ENCODE results near the gene AFAP1L2.

Gene AFAP1L2

GRCh38 chr10:114284346-114285071, 119.8 kb downstream of the AFAP1L2 start:
- no peak for DNase-seq

GRCh38 chr10:114283535-114284234, 120.6 kb downstream of the AFAP1L2 start:
- no peak for DNase-seq

- DNase-seq = no peak
Observed at GRCh38 chr10:114283091-114283490, 121.2 kb downstream of the AFAP1L2 start.

DNA sequence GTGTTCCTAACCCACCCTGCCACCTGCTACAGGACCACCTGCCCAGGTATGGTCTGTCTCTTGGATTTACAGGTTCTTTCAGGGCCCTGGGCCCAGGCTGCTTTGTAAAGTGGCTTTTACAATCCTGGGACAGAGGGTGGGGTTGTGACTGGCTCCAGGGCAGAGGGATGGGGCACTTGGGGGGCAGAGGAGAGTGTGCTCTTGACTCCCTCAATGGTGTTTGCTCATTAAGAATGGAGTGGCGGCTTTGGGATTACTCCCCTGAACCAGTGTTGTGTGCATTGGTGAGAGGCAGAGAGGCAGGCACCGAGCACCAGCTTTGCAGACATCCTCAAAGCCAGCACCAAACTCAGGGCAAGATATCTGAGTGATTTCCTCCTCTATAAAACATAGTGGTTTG, 121.8 kb downstream of the AFAP1L2 start:
- no peak for DNase-seq

- DNase-seq = no peak
Observed at GRCh38 chr10:114281461-114281860, 122.8 kb downstream of the AFAP1L2 start.

DNA sequence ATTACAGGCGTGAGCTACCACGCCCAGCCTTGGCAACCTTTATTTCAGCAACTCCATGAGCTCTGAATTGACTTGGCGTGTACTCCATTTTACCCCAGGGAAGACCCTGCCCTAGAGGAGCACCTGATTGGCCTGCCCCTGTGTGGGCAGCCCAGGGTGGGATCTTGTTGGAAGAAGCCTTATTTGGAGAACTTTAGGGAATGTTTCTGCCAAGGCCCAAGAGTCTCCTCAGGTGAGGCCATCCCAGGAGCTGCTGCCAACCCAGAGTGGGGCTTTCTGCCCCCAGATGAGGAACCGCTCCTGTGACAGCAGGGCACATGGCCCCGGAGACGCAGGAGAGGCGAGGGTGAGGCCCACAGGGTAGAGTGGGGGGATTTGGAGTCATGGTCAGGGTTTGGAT, 123.3 kb downstream of the AFAP1L2 start:
- DNase-seq = no peak

DNA sequence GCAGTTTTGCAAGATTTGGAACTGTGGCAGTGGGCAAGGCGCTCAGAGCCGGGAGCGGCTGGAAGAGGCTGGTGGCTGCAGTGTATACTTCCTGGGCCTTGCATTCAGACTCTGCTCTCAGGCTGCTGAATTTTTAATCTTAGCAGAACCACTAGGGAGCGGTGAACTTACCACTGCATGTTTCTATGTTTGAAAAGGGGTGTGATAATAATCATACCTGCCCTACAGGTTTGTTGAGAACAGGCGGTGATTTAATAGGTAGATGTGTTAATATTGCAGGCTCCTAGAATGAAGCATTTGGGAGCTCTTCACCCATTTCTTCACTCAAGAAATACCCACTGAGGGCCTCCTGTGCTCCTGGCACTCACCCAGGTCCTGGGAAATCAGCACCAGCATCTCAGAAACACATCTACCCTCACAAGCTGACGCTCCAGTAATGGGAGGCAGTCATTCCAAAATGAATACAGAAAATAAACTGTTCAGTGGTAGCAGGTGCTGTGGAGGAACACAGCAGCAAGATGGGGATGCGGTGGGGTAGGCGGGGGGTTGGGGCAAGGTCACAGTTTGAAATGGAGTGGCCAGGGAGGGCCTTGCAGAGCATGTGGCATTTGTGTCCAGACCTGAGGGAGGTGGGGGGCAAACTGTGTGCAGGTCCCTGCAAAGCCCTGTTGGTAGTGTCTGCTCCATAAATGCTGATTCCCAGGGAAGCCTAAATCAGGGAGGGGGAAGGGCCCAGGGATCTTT, 124.2 kb downstream of the AFAP1L2 start:
- no peak for DNase-seq

GRCh38 chr10:114279289-114279688, 125.0 kb downstream of the AFAP1L2 start:
- no peak for DNase-seq

- DNase-seq = no peak
Observed at GRCh38 chr10:114278884-114279191, 125.5 kb downstream of the AFAP1L2 start.

DNA sequence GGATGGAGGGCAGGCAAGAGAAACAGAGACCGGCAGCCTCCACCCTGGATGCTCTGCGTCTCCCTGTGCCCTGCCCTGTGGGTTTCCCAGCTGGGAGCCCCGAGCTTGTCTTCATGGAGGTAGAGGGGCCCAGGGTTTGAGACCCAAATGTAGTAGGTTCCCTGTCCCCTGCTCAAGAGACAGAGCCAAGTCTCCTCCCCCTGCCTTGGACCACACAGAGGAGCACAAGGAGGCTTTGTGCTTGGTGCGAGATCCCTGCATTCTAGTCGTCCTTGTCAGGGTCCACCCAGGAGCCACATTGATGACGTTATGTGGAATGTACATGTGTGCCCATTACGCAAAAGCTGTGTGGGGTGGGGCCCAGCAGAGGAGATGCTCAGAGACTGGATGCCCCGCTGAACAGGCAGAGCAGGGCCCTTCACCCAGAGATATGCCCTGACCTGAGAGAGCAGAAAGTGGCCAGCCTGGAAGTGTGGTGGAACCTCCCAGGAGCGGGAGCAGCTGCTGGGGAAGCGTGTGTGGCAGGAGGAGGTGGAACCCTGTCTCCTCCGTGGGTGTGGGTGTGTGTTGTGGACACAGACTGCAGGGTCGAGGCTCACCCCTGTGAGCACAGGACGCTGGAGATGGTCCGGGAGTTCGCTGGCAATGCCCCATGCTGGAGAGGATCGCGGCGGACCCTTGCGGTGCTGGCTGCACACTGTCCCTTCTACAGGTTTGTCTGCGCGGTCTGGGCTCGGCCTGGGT, 126.0 kb downstream of the AFAP1L2 start:
- no peak for DNase-seq

GRCh38 chr10:114276671-114277070, 127.6 kb downstream of the AFAP1L2 start:
- DNase-seq = no peak

DNA sequence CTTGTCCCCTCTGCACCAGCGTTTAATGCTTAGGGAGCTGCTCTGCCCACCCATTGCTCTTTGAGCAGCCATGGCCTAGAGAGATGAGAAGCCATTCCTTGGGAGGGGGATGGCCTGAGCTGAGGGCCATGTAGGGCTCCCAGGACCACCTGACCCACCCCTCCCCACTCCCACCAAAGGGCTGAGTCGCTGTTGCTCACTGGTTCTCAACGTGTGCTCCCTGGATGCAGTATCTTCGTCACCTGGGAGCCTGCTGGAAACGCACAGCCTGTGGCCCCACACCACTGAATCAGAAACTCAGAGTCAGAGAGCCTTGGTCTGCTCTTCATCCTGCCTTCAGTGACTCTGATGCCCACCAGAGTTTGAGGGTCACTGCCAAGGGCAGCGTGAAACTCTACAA, 128.2 kb downstream of the AFAP1L2 start:
- DNase-seq = no peak

GRCh38 chr10:114274616-114275453, 129.5 kb downstream of the AFAP1L2 start:
- DNase-seq = no peak

DNA sequence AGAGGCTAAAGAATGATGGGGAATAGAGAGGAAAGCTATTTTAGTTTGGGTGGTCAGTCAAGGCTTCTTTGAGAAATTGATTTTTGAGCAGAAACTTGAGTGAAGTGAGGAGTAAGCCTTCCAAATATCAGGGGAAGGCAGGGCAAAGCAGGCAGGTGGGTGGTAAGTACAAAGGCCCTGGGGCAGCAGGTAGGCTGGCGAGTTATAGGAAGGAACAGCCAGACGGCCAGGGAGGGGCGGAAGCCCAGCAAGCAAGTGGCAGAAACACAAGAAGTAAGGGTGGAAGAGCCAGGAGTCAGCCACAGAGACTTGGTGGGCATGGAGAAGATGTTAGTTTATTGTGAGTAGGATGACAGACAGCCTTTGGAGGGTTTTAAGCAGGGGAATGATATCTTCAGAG, 130.4 kb downstream of the AFAP1L2 start:
- DNase-seq = no peak

DNA sequence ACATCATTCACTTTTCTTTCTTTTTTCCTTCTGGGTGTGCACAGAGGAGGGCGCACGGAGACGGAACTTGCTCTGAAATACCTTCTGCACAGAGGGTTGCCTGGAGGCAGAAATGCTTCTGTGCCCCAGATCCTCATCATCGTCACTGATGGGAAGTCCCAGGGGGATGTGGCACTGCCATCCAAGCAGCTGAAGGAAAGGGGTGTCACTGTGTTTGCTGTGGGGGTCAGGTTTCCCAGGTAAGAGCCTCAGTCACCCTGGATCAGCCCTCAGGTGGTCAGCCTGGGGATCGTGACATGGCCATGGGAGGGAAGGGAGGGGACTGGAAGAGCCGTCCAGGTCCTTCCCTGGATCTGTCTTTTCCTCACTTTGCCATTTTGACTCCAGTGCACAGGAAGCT, 131.6 kb downstream of the AFAP1L2 start:
- DNase-seq = no peak

DNA sequence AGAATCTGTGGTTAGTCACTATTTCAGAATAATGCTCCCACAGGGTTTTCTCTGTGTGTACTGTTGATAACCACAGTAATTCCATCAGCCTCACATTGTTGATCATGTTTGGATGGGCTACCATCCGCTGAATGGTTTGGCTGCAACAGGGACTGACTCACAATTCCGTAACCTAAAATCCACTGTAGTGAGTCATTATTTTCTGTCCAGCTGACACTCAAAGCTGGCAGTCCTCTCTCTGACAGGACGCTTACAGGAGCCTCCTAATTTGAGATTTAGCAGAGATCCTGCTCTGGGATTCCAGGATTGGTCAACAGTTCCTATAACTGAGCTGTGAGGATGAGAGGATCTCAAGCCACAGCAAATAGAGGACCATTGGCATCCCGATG, 132.5 kb downstream of the AFAP1L2 start:
- no peak for DNase-seq

GRCh38 chr10:114271075-114271778, 133.1 kb downstream of the AFAP1L2 start:
- no peak for DNase-seq

GRCh38 chr10:114266521-114266920, 137.8 kb downstream of the AFAP1L2 start:
- DNase-seq = no peak

DNA sequence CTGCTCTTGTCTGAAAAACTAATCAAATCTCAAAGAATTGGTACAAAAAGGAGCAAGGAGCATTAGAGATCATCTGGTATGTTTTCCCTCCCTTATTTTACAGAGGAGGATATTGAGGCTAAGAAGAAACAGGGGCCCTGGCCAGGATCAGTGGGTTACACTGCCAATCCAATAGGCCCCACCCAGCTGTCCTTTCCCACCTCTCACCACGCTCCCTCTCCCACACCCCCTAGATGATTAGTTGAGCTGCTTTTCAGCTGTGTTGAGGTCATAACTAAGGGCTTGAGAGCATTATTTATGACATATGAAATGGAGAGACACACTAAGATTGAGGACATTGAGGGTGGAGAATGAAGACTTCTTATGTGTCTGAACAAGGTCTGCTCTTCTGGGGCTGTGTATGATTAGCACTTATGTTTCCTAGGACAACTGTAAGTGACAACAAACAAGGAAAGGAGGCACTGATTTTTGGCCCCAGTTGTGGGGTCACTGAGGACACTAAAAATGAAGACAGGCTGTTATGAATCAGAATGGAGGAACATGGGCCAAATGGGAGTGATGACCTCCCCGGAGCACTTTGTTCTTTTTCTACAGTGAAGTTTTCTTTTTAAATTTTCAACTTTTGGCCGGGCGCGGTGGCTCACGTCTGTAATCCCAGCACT, 138.8 kb downstream of the AFAP1L2 start:
- DNase-seq = no peak

DNA sequence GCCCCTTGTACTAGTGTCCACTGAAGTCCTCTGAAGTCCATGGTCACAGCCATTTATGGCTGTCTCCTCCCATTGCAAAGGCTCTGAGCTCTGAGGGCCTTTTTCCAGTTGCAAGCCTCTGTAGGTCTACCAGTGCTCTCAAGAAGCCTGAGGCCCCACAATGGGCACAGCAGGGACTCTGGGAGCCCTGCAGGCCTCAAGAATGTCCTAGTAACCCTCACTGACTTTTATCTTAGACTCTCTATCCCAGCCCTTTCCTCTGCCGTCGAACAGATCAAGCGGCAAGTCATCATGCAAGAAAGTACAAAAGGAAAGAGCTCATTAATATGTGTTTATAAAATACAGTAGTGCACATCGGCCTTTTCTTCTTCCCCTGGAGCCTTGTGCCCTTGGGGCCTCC, 141.8 kb downstream of the AFAP1L2 start:
- no peak for DNase-seq

DNA sequence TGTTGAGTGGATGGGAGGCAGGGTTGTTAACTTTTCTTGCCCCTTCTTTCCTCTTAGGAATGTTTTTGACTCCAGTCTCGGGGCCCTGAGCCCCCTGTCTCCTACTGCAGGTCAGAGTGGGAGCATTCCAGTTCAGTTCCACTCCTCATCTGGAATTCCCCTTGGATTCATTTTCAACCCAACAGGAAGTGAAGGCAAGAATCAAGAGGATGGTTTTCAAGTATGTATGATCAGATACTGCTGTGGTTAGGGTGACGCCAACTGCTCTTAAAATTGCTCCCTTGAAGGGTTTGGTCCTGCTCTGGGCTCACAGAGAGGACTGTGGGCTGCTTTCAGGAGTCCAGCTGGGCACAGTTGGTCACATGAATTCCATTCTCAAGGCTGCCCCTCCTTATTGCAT, 143.2 kb downstream of the AFAP1L2 start:
- no peak for DNase-seq
